ENCODE results near the gene VAV2. TPM values are rescaled to one million over a fixed set of nuclear protein-coding genes. Genes with fewer than 3 reads are reported as not detected.

Gene VAV2
- total RNA-seq, 4 donors from 2014 or later = 10.3 to 20.1 (median 13.1) TPM

- Histone ChIP-seq H3K36me3 (peaks cover 0 to 92% (median 30%) of the 10 kb centered on the region in 3 donors), H3K9me3 (no peaks in the 10 kb centered on the region)
- DNase-seq (ENCODE audit: low spot score in 2 of 2) = no peak
Observed at GRCh38 chr9:134030821-134031470, 38.8 kb upstream of the VAV2 start.

GRCh38 chr9:134029248-134030226 is 37.4 kb upstream of the VAV2 start:
- Histone ChIP-seq H3K4me1 (peaks cover 0 to 12% (median 7%) of the 10 kb centered on the region in 4 donors), H3K27me3 (no peaks in the 10 kb centered on the region), H3K9me3 (no peaks in the 10 kb centered on the region), H3K4me3 (no peak overlapping the region), H3K27ac (no peak overlapping the region), H3K36me3 (peaks cover 0 to 78% (median 20%) of the 10 kb centered on the region in 3 donors)
- no peak for DNase-seq (ENCODE audit: low spot score in 2 of 2)
- WGBS, 2 donors = 87 to 88% methylated on average over 21 of the region's 21 CpGs
- TF ChIP-seq EP300 (IDR thresholded peaks at IDR 0.05) (no peak), POLR2A (IDR thresholded peaks at IDR 0.05) (no peak), CTCF (IDR thresholded peaks at IDR 0.05) (no peak)

More at GRCh38 chr9:134030821-134031470, 38.8 kb upstream of the VAV2 start:
- Histone ChIP-seq H3K27ac (no peak overlapping the region), H3K4me1 (peaks cover 0 to 11% (median 6%) of the 10 kb centered on the region in 4 donors), H3K27me3 (no peaks in the 10 kb centered on the region), H3K4me3 (no peak overlapping the region)
- 77 to 81% methylated on average over 28 to 29 of the region's 29 CpGs for WGBS, 2 donors
- TF ChIP-seq EP300 (IDR thresholded peaks at IDR 0.05) = no peak
- TF ChIP-seq CTCF (IDR thresholded peaks at IDR 0.05) = no peak
- no peak for TF ChIP-seq POLR2A (IDR thresholded peaks at IDR 0.05)

- no peak for DNase-seq (ENCODE audit: low spot score in 2 of 2)
- Histone ChIP-seq H3K4me1 (peaks cover 0 to 12% (median 7%) of the 10 kb centered on the region in 4 donors), H3K27ac (no peak overlapping the region), H3K27me3 (no peaks in the 10 kb centered on the region), H3K4me3 (no peak overlapping the region), H3K9me3 (no peaks in the 10 kb centered on the region), H3K36me3 (peaks cover 0 to 69% (median 15%) of the 10 kb centered on the region in 3 donors)
- 85 to 88% methylated on average over 22 of the region's 22 CpGs for WGBS, 2 donors
- TF ChIP-seq CTCF (IDR thresholded peaks at IDR 0.05) (no peak), EP300 (IDR thresholded peaks at IDR 0.05) (no peak), POLR2A (IDR thresholded peaks at IDR 0.05) (no peak)
Observed at GRCh38 chr9:134028575-134029247, 36.6 kb upstream of the VAV2 start.

GRCh38 chr9:134028076-134028475 is 36.0 kb upstream of the VAV2 start:
- H3K4me1 ChIP-seq = peaks cover 0 to 12% (median 7%) of the 10 kb centered on the region in 4 donors
- WGBS, 2 donors = 92 to 93% methylated on average over 9 of the region's 9 CpGs
- DNase-seq (ENCODE audit: low spot score in 2 of 2) = no peak
- no peaks in the 10 kb centered on the region for H3K9me3 ChIP-seq
- no peak overlapping the region for H3K4me3 ChIP-seq
- no peak overlapping the region for H3K27ac ChIP-seq
- H3K36me3 ChIP-seq = peaks cover 0 to 63% (median 9%) of the 10 kb centered on the region in 3 donors
- TF ChIP-seq EP300 (IDR thresholded peaks at IDR 0.05) = no peak
- no peaks in the 10 kb centered on the region for H3K27me3 ChIP-seq

GRCh38 chr9:134027561-134027960 is 35.4 kb upstream of the VAV2 start:
- Histone ChIP-seq H3K4me3 (no peak overlapping the region), H3K9me3 (no peaks in the 10 kb centered on the region), H3K36me3 (peaks cover 0 to 58% (median 4%) of the 10 kb centered on the region in 3 donors), H3K27ac (no peak overlapping the region), H3K27me3 (no peaks in the 10 kb centered on the region), H3K4me1 (peaks cover 0 to 12% (median 7%) of the 10 kb centered on the region in 4 donors)
- DNase-seq (ENCODE audit: low spot score in 2 of 2) = no peak
- WGBS, 2 donors = 90 to 92% methylated on average over 7 of the region's 7 CpGs
- no peak for TF ChIP-seq EP300 (IDR thresholded peaks at IDR 0.05)
- TF ChIP-seq POLR2A (IDR thresholded peaks at IDR 0.05) = no peak
- TF ChIP-seq CTCF (IDR thresholded peaks at IDR 0.05) = no peak

Data from tibial nerve (tissue), 4 donors.